Natural killer cell (primary cell): ENCODE results near the gene ALG14. TPM values are rescaled to one million over a fixed set of nuclear protein-coding genes. Genes with fewer than 3 reads are reported as not detected.

ENCODE experiments used
- ATAC-seq, 3 donors: fragments of 150-1000 bp in 2 of 3; fragments of 200-7000 bp in 1 of 3; cut with Tn5 transposase; 1 replicate in 1 of 3; 2 replicates in 2 of 3; pipeline ENCODE4 v1.10.0; 2021; ENCODE audit warnings: mild to moderate bottlenecking in 2 of 3, moderate library complexity in 2 of 3
- DNase-seq, 2 donors: peaks; one replicate each; pipeline versions ENCODE4 v3.0.0 to v3.0.0-alpha.2; 2013 to 2021; ENCODE audit warnings: mixed read lengths in 1 of 2
- H3K27ac ChIP-seq: one replicate; pipeline ENCODE4 v1.5.1; 2013; ENCODE audit warnings: mild to moderate bottlenecking, low read length
- H3K27me3 ChIP-seq: one replicate; pipeline ENCODE4 v1.6.1; 2013; ENCODE audit warnings: low read length; ENCODE audit not compliant: control insufficient read depth, insufficient read depth
- H3K36me3 ChIP-seq: one replicate; pipeline ENCODE4 v1.6.1; 2013; ENCODE audit warnings: low read length; ENCODE audit not compliant: control insufficient read depth, insufficient read depth
- H3K4me1 ChIP-seq: one replicate; pipeline ENCODE4 v1.6.1; 2013; ENCODE audit warnings: low read length; ENCODE audit not compliant: control insufficient read depth, insufficient read depth
- H3K4me3 ChIP-seq: one replicate; pipeline ENCODE4 v1.5.1; 2013; ENCODE audit warnings: low read length
- H3K9me3 ChIP-seq: one replicate; pipeline ENCODE4 v1.6.1; 2013; ENCODE audit warnings: low read length; ENCODE audit not compliant: control insufficient read depth, insufficient read depth
- H3K27ac Mint-ChIP-seq, 2 donors: one replicate each; pipeline ENCODE4 v1.8.0; 2022; ENCODE audit warnings: mild to moderate bottlenecking in 2 of 2, mixed read lengths in 2 of 2, moderate library complexity in 1 of 2
- H3K27me3 Mint-ChIP-seq, 2 donors: one replicate each; pipeline ENCODE4 v1.8.0; 2022; ENCODE audit warnings: low read depth in 2 of 2, mixed read lengths in 2 of 2
- H3K36me3 Mint-ChIP-seq: one replicate; pipeline ENCODE4 v1.8.0; 2022; ENCODE audit warnings: mixed read lengths
- H3K4me1 Mint-ChIP-seq, 2 donors: one replicate each; pipeline ENCODE4 v1.8.0; 2022; ENCODE audit warnings: mixed read lengths in 2 of 2
- H3K4me3 Mint-ChIP-seq: one replicate; pipeline ENCODE4 v1.8.0; 2022; ENCODE audit warnings: mild to moderate bottlenecking, moderate library complexity, mixed read lengths
- H3K9me3 Mint-ChIP-seq, 2 donors: one replicate each; pipeline ENCODE4 v1.8.0; 2022; ENCODE audit warnings: mixed read lengths in 2 of 2
- CTCF ChIP-seq: fragments of 200-600 bp; IDR thresholded peaks from one replicate; pipeline ENCODE4 v1.8.0; 2022; ENCODE audit warnings: antibody characterized with exemption
- WGBS: methylation state at CpG from one replicate; pipeline ENCODE4 v1.1.7; 2013; ENCODE audit warnings: missing lambda C conversion rate; ENCODE audit not compliant: insufficient coverage; 5-methylcytosine and 5-hydroxymethylcytosine counted together
- intact Hi-C: fragments of 100-400 bp; cut with micrococcal nuclease; formaldehyde crosslinking; loops from one replicate; pipeline ENCODE4 v1.14.2; 2022
- total RNA-seq, 4 donors: library from RNA; stranded (reverse); fragments of 120-200 nt in 1 of 4; gene quantifications; one replicate each; pipeline versions ENCODE4 v1.2.3 to v1.2.4, GENCODE V29; 2013 to 2022

Gene ALG14
- total RNA-seq, 3 donors from 2014 or later (not counting 1 experiment from before 2014, with no cell fraction given), result 0.48 to 2.3 (median 1.1) TPM

GRCh38 chr1:94989911-94990473 is 82.8 kb downstream of the ALG14 start:
- DNase-seq, result no peak
- intact Hi-C loops, result no loop called here
- no peak for TF ChIP-seq CTCF
- Mint-ChIP-seq H3K4me3 (no peak overlapping the region), H3K9me3 (no peaks in the 10 kb centered on the region), H3K27me3 (no peaks in the 10 kb centered on the region), H3K4me1 (peaks cover 0 to 4% of the 10 kb centered on the region in 2 donors), H3K36me3 (no peaks in the 10 kb centered on the region), H3K27ac (no peak overlapping the region)
- Histone ChIP-seq H3K4me1 (no peaks in the 10 kb centered on the region), H3K27me3 (no peaks in the 10 kb centered on the region), H3K9me3 (no peaks in the 10 kb centered on the region), H3K4me3 (no peak overlapping the region), H3K36me3 (no peaks in the 10 kb centered on the region), H3K27ac (no peak overlapping the region)
- WGBS, result 92% methylated on average over 5 of the region's 6 CpGs
- ATAC-seq, result no peak

- H3K27me3 ChIP-seq, result no peaks in the 10 kb centered on the region
- DNase-seq (no peak), ATAC-seq (no peak)
- intact Hi-C loops, result no loop called here
- no peaks in the 10 kb centered on the region for H3K9me3 ChIP-seq
- H3K27ac ChIP-seq, result no peak overlapping the region
- no peak for TF ChIP-seq CTCF
- no peaks in the 10 kb centered on the region for H3K36me3 Mint-ChIP-seq
- H3K4me1 Mint-ChIP-seq, result peaks cover 0 to 4% of the 10 kb centered on the region in 2 donors
- no peak overlapping the region for H3K4me3 ChIP-seq
- WGBS, result 94% methylated on average over 1 of the region's 1 CpG
- no peaks in the 10 kb centered on the region for H3K36me3 ChIP-seq
- no peaks in the 10 kb centered on the region for H3K4me1 ChIP-seq
- no peaks in the 10 kb centered on the region for H3K27me3 Mint-ChIP-seq
- no peak overlapping the region for H3K27ac Mint-ChIP-seq
- H3K9me3 Mint-ChIP-seq, result no peaks in the 10 kb centered on the region
- H3K4me3 Mint-ChIP-seq, result no peak overlapping the region
Observed at GRCh38 chr1:94989398-94989797, 83.4 kb downstream of the ALG14 start.

GRCh38 chr1:94988356-94988755 is 84.4 kb downstream of the ALG14 start:
- Mint-ChIP-seq H3K4me3 (no peak overlapping the region), H3K4me1 (peaks cover 0 to 4% of the 10 kb centered on the region in 2 donors), H3K36me3 (no peaks in the 10 kb centered on the region), H3K9me3 (no peaks in the 10 kb centered on the region), H3K27me3 (no peaks in the 10 kb centered on the region), H3K27ac (no peak overlapping the region)
- Histone ChIP-seq H3K27me3 (no peaks in the 10 kb centered on the region), H3K4me1 (no peaks in the 10 kb centered on the region), H3K4me3 (no peak overlapping the region), H3K36me3 (no peaks in the 10 kb centered on the region), H3K9me3 (no peaks in the 10 kb centered on the region), H3K27ac (no peak overlapping the region)
- no peak for ATAC-seq
- intact Hi-C loops, result no loop called here
- no peak for TF ChIP-seq CTCF
- no peak for DNase-seq

GRCh38 chr1:94986783-94987182 is 86.0 kb downstream of the ALG14 start:
- Histone ChIP-seq H3K4me3 (no peak overlapping the region), H3K27ac (no peak overlapping the region), H3K27me3 (no peaks in the 10 kb centered on the region), H3K9me3 (no peaks in the 10 kb centered on the region), H3K36me3 (no peaks in the 10 kb centered on the region), H3K4me1 (no peaks in the 10 kb centered on the region)
- Mint-ChIP-seq H3K4me1 (peaks cover 0 to 4% of the 10 kb centered on the region in 2 donors), H3K4me3 (no peak overlapping the region), H3K27me3 (no peaks in the 10 kb centered on the region), H3K27ac (no peak overlapping the region), H3K36me3 (no peaks in the 10 kb centered on the region), H3K9me3 (no peaks in the 10 kb centered on the region)
- 84% methylated on average over 6 of the region's 6 CpGs for WGBS
- TF ChIP-seq CTCF, result no peak
- DNase-seq (no peak), ATAC-seq (no peak)
- intact Hi-C loops, result no loop called here
